IMR-90 (cell line): ENCODE measurements around the gene HORMAD2. TPM values are rescaled to one million over a fixed set of nuclear protein-coding genes. Genes with fewer than 3 reads are reported as not detected.

Source experiments
- ATAC-seq: fragments of 200-7000 bp; cut with Tn5 transposase; 2 replicates; pipeline ENCODE4 v1.9.1; 2020; ENCODE audit warnings: low read depth, mild to moderate bottlenecking, moderate library complexity
- BruUV-seq: library from RNA; stranded (reverse); fragments of 400-500 nt; replicated peaks from 2 replicates; lab custom pipeline; 2021; lab: Mats Ljungman, UMichigan
- CTCF ChIA-PET: fragments of 300-600 bp; formaldehyde crosslinking; extraction: SDS; loops from one replicate; lab custom pipeline; 2021; ENCODE audit warnings: antibody characterized with exemption; lab: Yijun Ruan, JAX
- POLR2A ChIA-PET: fragments of 300-600 bp; sonication (Branson Sonifier 250); formaldehyde crosslinking; loops from one replicate; lab custom pipeline; 2022; ENCODE audit warnings: antibody characterized with exemption; ENCODE audit not compliant: unreplicated experiment; lab: Charles Lee
- DNase-seq: peaks from one replicate; pipeline ENCODE4 v3.0.0; 2013
- H2AFZ ChIP-seq: replicated peaks from 2 replicates; pipeline ENCODE3; 2013; ENCODE audit warnings: low read length, mild to moderate bottlenecking; ENCODE audit not compliant: poor library complexity
- H2AK5ac ChIP-seq: 2 replicates; pipeline ENCODE4 v1.6.1; 2013; ENCODE audit warnings: low read depth, low read length, inconsistent platforms
- H2AK9ac ChIP-seq: replicated peaks from 2 replicates; pipeline ENCODE3; 2013; ENCODE audit warnings: mild to moderate bottlenecking, low read depth, low read length, moderate library complexity; ENCODE audit not compliant: poor library complexity
- H2BK120ac ChIP-seq: 2 replicates; pipeline ENCODE4 v1.6.1; 2013; ENCODE audit warnings: low read depth, low read length, inconsistent platforms
- H2BK15ac ChIP-seq: 3 replicates; pipeline ENCODE4 v1.6.1; 2013; ENCODE audit warnings: low read depth, low read length, inconsistent platforms
- H2BK20ac ChIP-seq: 2 replicates; pipeline ENCODE4 v1.6.1; 2013; ENCODE audit warnings: low read depth, mild to moderate bottlenecking, inconsistent platforms, low read length, moderate library complexity
- H2BK5ac ChIP-seq: 2 replicates; pipeline ENCODE4 v1.6.1; 2013; ENCODE audit warnings: mild to moderate bottlenecking, low read depth, low read length, inconsistent platforms; ENCODE audit not compliant: poor library complexity, severe bottlenecking
- H3K14ac ChIP-seq: replicated peaks from 2 replicates; pipeline ENCODE4 v1.6.1; 2013; ENCODE audit warnings: low read depth, low read length, inconsistent platforms
- H3K18ac ChIP-seq: 2 replicates; pipeline ENCODE4 v1.6.1; 2013; ENCODE audit warnings: low read depth, low read length, control low read depth
- H3K23ac ChIP-seq: 2 replicates; pipeline ENCODE4 v1.6.1; 2013; ENCODE audit warnings: low read depth, low read length, inconsistent platforms
- H3K27ac ChIP-seq: 2 replicates; pipeline ENCODE4 v1.5.1; 2013; ENCODE audit warnings: mild to moderate bottlenecking, control low read depth, low read length; ENCODE audit not compliant: insufficient read depth
- H3K27me3 ChIP-seq: 2 replicates; pipeline ENCODE4 v1.6.1; 2013; ENCODE audit warnings: low read length; ENCODE audit not compliant: control insufficient read depth, insufficient read depth
- H3K36me3 ChIP-seq: 2 replicates; pipeline ENCODE4 v1.6.1; 2013; ENCODE audit warnings: low read length, mixed read lengths; ENCODE audit not compliant: control insufficient read depth, insufficient read depth
- H3K4ac ChIP-seq: 2 replicates; pipeline ENCODE4 v1.6.1; 2013; ENCODE audit warnings: low read depth, low read length, inconsistent platforms
- H3K4me1 ChIP-seq: 2 replicates; pipeline ENCODE4 v1.6.1; 2013; ENCODE audit warnings: low read length, mixed read lengths; ENCODE audit not compliant: control insufficient read depth, insufficient read depth
- H3K4me2 ChIP-seq: 2 replicates; pipeline ENCODE4 v1.6.1; 2013; ENCODE audit warnings: low read depth, mild to moderate bottlenecking, control low read depth, low read length, moderate library complexity
- H3K4me3 ChIP-seq: 2 replicates; pipeline ENCODE4 v1.5.1; 2013; ENCODE audit warnings: low read depth, mild to moderate bottlenecking, control low read depth, low read length, moderate library complexity; ENCODE audit not compliant: insufficient read depth
- H3K56ac ChIP-seq: 2 replicates; pipeline ENCODE4 v1.6.1; 2013; ENCODE audit warnings: low read length, inconsistent platforms; ENCODE audit not compliant: insufficient read depth; ENCODE audit errors: extremely low read depth
- H3K79me1 ChIP-seq, 2 experiments: 2 replicates each; pipeline ENCODE4 v1.6.1; 2013; ENCODE audit warnings: low read length in 2 of 2, inconsistent platforms in 1 of 2, low read depth in 1 of 2
- H3K9ac ChIP-seq: 2 replicates; pipeline ENCODE4 v1.6.1; 2013; ENCODE audit warnings: low read depth, low read length, control low read depth
- H3K9me1 ChIP-seq: 2 replicates; pipeline ENCODE4 v1.6.1; 2013; ENCODE audit warnings: low read length, inconsistent platforms; ENCODE audit not compliant: insufficient read depth
- H3K9me3 ChIP-seq: 2 replicates; pipeline ENCODE4 v1.6.1; 2013; ENCODE audit warnings: low read length; ENCODE audit not compliant: control insufficient read depth, insufficient read depth
- H4K20me1 ChIP-seq: 2 replicates; pipeline ENCODE4 v1.6.1; 2013; ENCODE audit warnings: low read length, inconsistent platforms; ENCODE audit not compliant: insufficient read depth
- H4K5ac ChIP-seq: 2 replicates; pipeline ENCODE4 v1.6.1; 2013; ENCODE audit warnings: mild to moderate bottlenecking, low read depth, low read length, control low read depth
- H4K8ac ChIP-seq, 2 experiments: 2 replicates each; pipeline ENCODE4 v1.6.1; 2013; ENCODE audit warnings: low read depth in 2 of 2, low read length in 2 of 2, control low read depth in 1 of 2, inconsistent platforms in 1 of 2
- H4K91ac ChIP-seq: 2 replicates; pipeline ENCODE4 v1.6.1; 2013; ENCODE audit warnings: low read depth, low read length, inconsistent platforms; ENCODE audit not compliant: insufficient read depth
- BHLHE40 ChIP-seq: fragments of 150-350 bp; IDR thresholded peaks from 2 replicates; pipeline ENCODE4 v1.6.1; 2016; ENCODE audit warnings: mild to moderate bottlenecking, low read depth, low read length
- CEBPB ChIP-seq: IDR thresholded peaks from 2 replicates; pipeline ENCODE4 v1.6.1; 2012; ENCODE audit warnings: low read depth, low read length, improper control_type of control experiment
- CHD1 ChIP-seq: IDR thresholded peaks from 2 replicates; pipeline ENCODE4 v1.6.1; 2012; ENCODE audit warnings: low read depth, low read length, improper control_type of control experiment
- CTCF ChIP-seq: conservative IDR thresholded peaks from 2 replicates; pipeline ENCODE4 v1.5.1; 2012; ENCODE audit warnings: mild to moderate bottlenecking, low read depth, low read length, improper control_type of control experiment
- MAFK ChIP-seq: IDR thresholded peaks from 2 replicates; pipeline ENCODE4 v1.6.1; 2012; ENCODE audit warnings: low read depth, low read length, improper control_type of control experiment
- MAZ ChIP-seq: IDR thresholded peaks from 2 replicates; pipeline ENCODE4 v1.6.1; 2012; ENCODE audit warnings: low read depth, mild to moderate bottlenecking, low read length, improper control_type of control experiment, moderate library complexity, borderline replicate concordance
- MXI1 ChIP-seq: IDR thresholded peaks from 2 replicates; pipeline ENCODE4 v1.6.1; 2012; ENCODE audit warnings: low read depth, mild to moderate bottlenecking, low read length, moderate library complexity, borderline replicate concordance
- NFE2L2 ChIP-seq: fragments of 150-350 bp; IDR thresholded peaks from 2 replicates; pipeline ENCODE4 v1.6.1; 2016; ENCODE audit warnings: low read depth, mild to moderate bottlenecking, low read length
- POLR2A ChIP-seq: IDR thresholded peaks from 2 replicates; pipeline ENCODE4 v1.6.1; 2012; ENCODE audit warnings: mild to moderate bottlenecking, low read depth, low read length
- RAD21 ChIP-seq: IDR thresholded peaks from 2 replicates; pipeline ENCODE4 v1.6.1; 2012; ENCODE audit warnings: low read length, improper control_type of control experiment
- RFX5 ChIP-seq: IDR thresholded peaks from 2 replicates; pipeline ENCODE4 v1.8.0; 2012; ENCODE audit warnings: low read depth, mild to moderate bottlenecking, low read length, moderate library complexity
- SMC3 ChIP-seq: fragments of 150-350 bp; IDR thresholded peaks from 2 replicates; pipeline ENCODE4 v1.6.1; 2016; ENCODE audit warnings: low read depth, mild to moderate bottlenecking, antibody characterized with exemption, low read length, moderate library complexity
- USF2 ChIP-seq: fragments of 150-350 bp; IDR thresholded peaks from 2 replicates; pipeline ENCODE4 v1.6.1; 2017; ENCODE audit warnings: mild to moderate bottlenecking, antibody characterized with exemption, low read length, low read depth
- WGBS, 2 experiments: methylation state at CpG; one replicate each; pipeline versions ENCODE4 v1.1.5 to v1.1.7; 2013; ENCODE audit warnings: missing lambda C conversion rate in 2 of 2; ENCODE audit not compliant: insufficient read length in 1 of 2; ENCODE audit errors: extremely low coverage in 2 of 2; 5-methylcytosine and 5-hydroxymethylcytosine counted together
- dilution Hi-C: fragments of 300-500 bp; cut with HindIII; formaldehyde crosslinking; loops from one replicate; pipeline ENCODE4 v1.14.3; 2018; ENCODE audit warnings: low sequenced_read_pairs; ENCODE audit not compliant: unreplicated experiment
- in situ Hi-C: fragments of 300-500 bp; cut with MboI; formaldehyde crosslinking; loops from 3 replicates; pipeline ENCODE4 v1.14.3; 2019; ENCODE audit warnings: low sequenced_read_pairs, inconsistent platforms, mixed read lengths
- intact Hi-C: fragments of 100-400 bp; cut with micrococcal nuclease; formaldehyde crosslinking; loops from 2 replicates; pipeline ENCODE4 v1.10.0; 2022
- polyA plus RNA-seq, 3 experiments: library from polyadenylated mRNA; depleted of rRNA; stranded (reverse); fragments of >200 nt; gene quantifications; 2 replicates each; pipeline ENCODE4 v1.2.3, GENCODE V29; 2012; ENCODE audit warnings: low replicate concordance in 1 of 3
- total RNA-seq: library from RNA; depleted of rRNA; stranded (reverse); fragments of >200 nt; gene quantifications from 2 replicates; pipeline ENCODE4 v1.2.3, GENCODE V29; 2012

Gene HORMAD2
- total and polyA plus RNA-seq, 2 of the 4 experiments (the other 2 are of a cell fraction) = not detected

- H4K91ac ChIP-seq = no peak overlapping the region
- H4K8ac ChIP-seq = no peak overlapping the region
- no peak overlapping the region for H3K18ac ChIP-seq
- no peak overlapping the region for H3K56ac ChIP-seq
- CTCF ChIA-PET = no interaction called here
- no peak overlapping the region for H2BK5ac ChIP-seq
- H3K27ac ChIP-seq = no peak overlapping the region
- no peak overlapping the region for H3K4me2 ChIP-seq
- H3K36me3 ChIP-seq = no peaks in the 10 kb centered on the region
- no peaks in the 10 kb centered on the region for H3K4me1 ChIP-seq
- no peak overlapping the region for H2BK20ac ChIP-seq
- no CpG with 5 or more reads among the region's 5 CpGs for WGBS, 2 experiments
- dilution Hi-C loops (no loop called here), in situ Hi-C loops (no loop called here), intact Hi-C loops (no loop called here)
- no peak for DNase-seq
- H2AFZ ChIP-seq = no peak overlapping the region
- H3K14ac ChIP-seq = no peak overlapping the region; the same call in 1 of the 2 replicates
- no peak overlapping the region for H2BK120ac ChIP-seq
- peaks cover 11% of the 10 kb centered on the region for H3K9me3 ChIP-seq
- no peaks in the 10 kb centered on the region for H3K27me3 ChIP-seq
- no peak overlapping the region for H3K9ac ChIP-seq
- H2BK15ac ChIP-seq = no peak overlapping the region
- H3K4ac ChIP-seq = no peak overlapping the region
- no peaks in the 10 kb centered on the region for H3K9me1 ChIP-seq
- no peak overlapping the region for H3K4me3 ChIP-seq
- no peak for TF ChIP-seq RFX5
- no peak for TF ChIP-seq CHD1
- no peak for TF ChIP-seq USF2
- no peak for TF ChIP-seq CEBPB
- TF ChIP-seq MXI1 = no peak
- TF ChIP-seq SMC3 = no peak
- no peak for TF ChIP-seq CTCF
- no peak for TF ChIP-seq MAFK
- TF ChIP-seq BHLHE40 = no peak
- TF ChIP-seq RAD21 = no peak
- no peak for TF ChIP-seq POLR2A
- no peak for TF ChIP-seq NFE2L2
- no peak for TF ChIP-seq MAZ
- no peaks in the 10 kb centered on the region for H3K79me1 ChIP-seq
- no peak overlapping the region for H3K23ac ChIP-seq
- no TSS peak for BruUV-seq
- H2AK5ac ChIP-seq = no peak overlapping the region
- H4K5ac ChIP-seq = no peak overlapping the region
- H2AK9ac ChIP-seq = no peak overlapping the region
- no peaks in the 10 kb centered on the region for H4K20me1 ChIP-seq
- POLR2A ChIA-PET = no interaction called here
- ATAC-seq = no peak
These were observed 64.1 kb downstream of the HORMAD2 start for GRCh38 chr22:30144391-30144790.
